WTC11 (cell line): ENCODE data around the gene KNDC1.

Source experiments
- CBFB ChIP-seq: sonication (generic); formaldehyde crosslinking; IDR thresholded peaks from 2 replicates; pipeline ENCODE4 v1.8.1; 2022; ENCODE audit warnings: mild to moderate bottlenecking, low read depth, missing genetic modification reagents
- CDX4 ChIP-seq: fragments of 250-450 bp; sonication (Bioruptor Pico); IDR thresholded peaks from 2 replicates; pipeline ENCODE4 v1.9.0; 2021; ENCODE audit warnings: moderate library complexity, mild to moderate bottlenecking, inconsistent platforms, borderline replicate concordance
- CREB1 ChIP-seq: sonication (generic); formaldehyde crosslinking; IDR thresholded peaks from 2 replicates; pipeline ENCODE4 v1.8.0; 2023; ENCODE audit warnings: mild to moderate bottlenecking, missing genetic modification reagents
- E2F4 ChIP-seq: sonication (generic); formaldehyde crosslinking; IDR thresholded peaks from 2 replicates; pipeline ENCODE4 v1.8.1; 2022; ENCODE audit warnings: low read depth, mild to moderate bottlenecking, moderate library complexity, missing genetic modification reagents, borderline replicate concordance
- ESRRA ChIP-seq: sonication (generic); formaldehyde crosslinking; IDR thresholded peaks from 2 replicates; pipeline ENCODE4 v1.8.1; 2022; ENCODE audit warnings: mild to moderate bottlenecking, missing genetic modification reagents, borderline replicate concordance
- FOXJ3 ChIP-seq: sonication (generic); formaldehyde crosslinking; IDR thresholded peaks from 2 replicates; pipeline ENCODE4 v1.9.0; 2021; ENCODE audit warnings: missing genetic modification reagents, mild to moderate bottlenecking, borderline replicate concordance
- IRF2 ChIP-seq: sonication (generic); formaldehyde crosslinking; IDR thresholded peaks from 2 replicates; pipeline ENCODE4 v1.8.0; 2022; ENCODE audit warnings: low read depth, missing genetic modification reagents, borderline replicate concordance
- PRDM15 ChIP-seq: sonication (generic); formaldehyde crosslinking; IDR thresholded peaks from 2 replicates; pipeline ENCODE4 v1.8.0; 2022; ENCODE audit warnings: missing genetic modification reagents
- TEAD4 ChIP-seq: sonication (generic); formaldehyde crosslinking; IDR thresholded peaks from 2 replicates; pipeline ENCODE4 v1.8.0; 2022; ENCODE audit warnings: mild to moderate bottlenecking, missing genetic modification reagents
- ZNF512 ChIP-seq: sonication (generic); formaldehyde crosslinking; IDR thresholded peaks from 2 replicates; pipeline ENCODE4 v1.8.1; 2022; ENCODE audit warnings: missing genetic modification reagents, borderline replicate concordance
- TF ChIP-seq, protein P1 (sequence below): fragments of 200-600 bp; IDR thresholded peaks from 2 replicates; pipeline ENCODE4 v1.8.0; 2022; ENCODE audit warnings: antibody characterized with exemption
- TF ChIP-seq, protein P2 (sequence below): sonication (generic); formaldehyde crosslinking; IDR thresholded peaks from 2 replicates; pipeline ENCODE4 v1.8.1; 2022; ENCODE audit warnings: mild to moderate bottlenecking, missing genetic modification reagents, moderate library complexity, borderline replicate concordance
- TF ChIP-seq, protein P3 (sequence below): sonication (generic); formaldehyde crosslinking; IDR thresholded peaks from 2 replicates; pipeline ENCODE4 v1.8.1; 2023; ENCODE audit warnings: mild to moderate bottlenecking, missing genetic modification reagents, borderline replicate concordance

GRCh38 chr10:133268532-133268931, 108.5 kb downstream of the KNDC1 start:
- no peak for TF ChIP-seq IRF2 (CRISPR knock-in tag)
- no peak for TF ChIP-seq CBFB (CRISPR knock-in tag)
- TF ChIP-seq, protein P1, sequence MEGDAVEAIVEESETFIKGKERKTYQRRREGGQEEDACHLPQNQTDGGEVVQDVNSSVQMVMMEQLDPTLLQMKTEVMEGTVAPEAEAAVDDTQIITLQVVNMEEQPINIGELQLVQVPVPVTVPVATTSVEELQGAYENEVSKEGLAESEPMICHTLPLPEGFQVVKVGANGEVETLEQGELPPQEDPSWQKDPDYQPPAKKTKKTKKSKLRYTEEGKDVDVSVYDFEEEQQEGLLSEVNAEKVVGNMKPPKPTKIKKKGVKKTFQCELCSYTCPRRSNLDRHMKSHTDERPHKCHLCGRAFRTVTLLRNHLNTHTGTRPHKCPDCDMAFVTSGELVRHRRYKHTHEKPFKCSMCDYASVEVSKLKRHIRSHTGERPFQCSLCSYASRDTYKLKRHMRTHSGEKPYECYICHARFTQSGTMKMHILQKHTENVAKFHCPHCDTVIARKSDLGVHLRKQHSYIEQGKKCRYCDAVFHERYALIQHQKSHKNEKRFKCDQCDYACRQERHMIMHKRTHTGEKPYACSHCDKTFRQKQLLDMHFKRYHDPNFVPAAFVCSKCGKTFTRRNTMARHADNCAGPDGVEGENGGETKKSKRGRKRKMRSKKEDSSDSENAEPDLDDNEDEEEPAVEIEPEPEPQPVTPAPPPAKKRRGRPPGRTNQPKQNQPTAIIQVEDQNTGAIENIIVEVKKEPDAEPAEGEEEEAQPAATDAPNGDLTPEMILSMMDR, result no peak
- TF ChIP-seq ESRRA (CRISPR knock-in tag), result no peak
- TF ChIP-seq, protein P2, sequence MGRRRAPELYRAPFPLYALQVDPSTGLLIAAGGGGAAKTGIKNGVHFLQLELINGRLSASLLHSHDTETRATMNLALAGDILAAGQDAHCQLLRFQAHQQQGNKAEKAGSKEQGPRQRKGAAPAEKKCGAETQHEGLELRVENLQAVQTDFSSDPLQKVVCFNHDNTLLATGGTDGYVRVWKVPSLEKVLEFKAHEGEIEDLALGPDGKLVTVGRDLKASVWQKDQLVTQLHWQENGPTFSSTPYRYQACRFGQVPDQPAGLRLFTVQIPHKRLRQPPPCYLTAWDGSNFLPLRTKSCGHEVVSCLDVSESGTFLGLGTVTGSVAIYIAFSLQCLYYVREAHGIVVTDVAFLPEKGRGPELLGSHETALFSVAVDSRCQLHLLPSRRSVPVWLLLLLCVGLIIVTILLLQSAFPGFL (CRISPR knock-in tag), result no peak
- TF ChIP-seq FOXJ3 (CRISPR knock-in tag), result no peak
- TF ChIP-seq E2F4 (CRISPR knock-in tag), result no peak
- TF ChIP-seq PRDM15 (CRISPR knock-in tag), result no peak
- no peak for TF ChIP-seq CDX4 (CRISPR knock-in tag)
- no peak for TF ChIP-seq CREB1 (CRISPR knock-in tag)
- no peak for TF ChIP-seq TEAD4 (CRISPR knock-in tag)
- TF ChIP-seq, protein P3, sequence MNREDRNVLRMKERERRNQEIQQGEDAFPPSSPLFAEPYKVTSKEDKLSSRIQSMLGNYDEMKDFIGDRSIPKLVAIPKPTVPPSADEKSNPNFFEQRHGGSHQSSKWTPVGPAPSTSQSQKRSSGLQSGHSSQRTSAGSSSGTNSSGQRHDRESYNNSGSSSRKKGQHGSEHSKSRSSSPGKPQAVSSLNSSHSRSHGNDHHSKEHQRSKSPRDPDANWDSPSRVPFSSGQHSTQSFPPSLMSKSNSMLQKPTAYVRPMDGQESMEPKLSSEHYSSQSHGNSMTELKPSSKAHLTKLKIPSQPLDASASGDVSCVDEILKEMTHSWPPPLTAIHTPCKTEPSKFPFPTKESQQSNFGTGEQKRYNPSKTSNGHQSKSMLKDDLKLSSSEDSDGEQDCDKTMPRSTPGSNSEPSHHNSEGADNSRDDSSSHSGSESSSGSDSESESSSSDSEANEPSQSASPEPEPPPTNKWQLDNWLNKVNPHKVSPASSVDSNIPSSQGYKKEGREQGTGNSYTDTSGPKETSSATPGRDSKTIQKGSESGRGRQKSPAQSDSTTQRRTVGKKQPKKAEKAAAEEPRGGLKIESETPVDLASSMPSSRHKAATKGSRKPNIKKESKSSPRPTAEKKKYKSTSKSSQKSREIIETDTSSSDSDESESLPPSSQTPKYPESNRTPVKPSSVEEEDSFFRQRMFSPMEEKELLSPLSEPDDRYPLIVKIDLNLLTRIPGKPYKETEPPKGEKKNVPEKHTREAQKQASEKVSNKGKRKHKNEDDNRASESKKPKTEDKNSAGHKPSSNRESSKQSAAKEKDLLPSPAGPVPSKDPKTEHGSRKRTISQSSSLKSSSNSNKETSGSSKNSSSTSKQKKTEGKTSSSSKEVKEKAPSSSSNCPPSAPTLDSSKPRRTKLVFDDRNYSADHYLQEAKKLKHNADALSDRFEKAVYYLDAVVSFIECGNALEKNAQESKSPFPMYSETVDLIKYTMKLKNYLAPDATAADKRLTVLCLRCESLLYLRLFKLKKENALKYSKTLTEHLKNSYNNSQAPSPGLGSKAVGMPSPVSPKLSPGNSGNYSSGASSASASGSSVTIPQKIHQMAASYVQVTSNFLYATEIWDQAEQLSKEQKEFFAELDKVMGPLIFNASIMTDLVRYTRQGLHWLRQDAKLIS, result no peak
- TF ChIP-seq ZNF512 (CRISPR knock-in tag), result no peak
